HepG2 (cell line): ENCODE data around the gene RNPEPL1. TPM values are rescaled to one million over a fixed set of nuclear protein-coding genes. Genes with fewer than 3 reads are reported as not detected.

Experiments
- CENPX ChIP-seq: sonication (generic); formaldehyde crosslinking; IDR thresholded peaks from 2 replicates; pipeline ENCODE4 v1.9.0; 2021; ENCODE audit warnings: mild to moderate bottlenecking, missing genetic modification reagents, moderate library complexity
- NCOA1 ChIP-seq: sonication (generic); formaldehyde crosslinking; IDR thresholded peaks from 2 replicates; pipeline ENCODE4 v1.9.0; 2021; ENCODE audit warnings: missing genetic modification reagents
- TOE1 ChIP-seq: sonication (generic); formaldehyde crosslinking; IDR thresholded peaks from 2 replicates; pipeline ENCODE4 v1.4.0; 2020; ENCODE audit warnings: mild to moderate bottlenecking, missing genetic modification reagents
- ZNF331 ChIP-seq: sonication (generic); formaldehyde crosslinking; IDR thresholded peaks from 2 replicates; pipeline ENCODE4 v1.4.0; 2020; ENCODE audit warnings: missing genetic modification reagents
- ZNF496 ChIP-seq: sonication (generic); formaldehyde crosslinking; IDR thresholded peaks from 2 replicates; pipeline ENCODE4 v1.8.1; 2023; ENCODE audit warnings: mild to moderate bottlenecking, moderate library complexity, missing genetic modification reagents; ENCODE audit not compliant: insufficient replicate concordance
- ZNF816 ChIP-seq: sonication (generic); formaldehyde crosslinking; IDR thresholded peaks from 2 replicates; pipeline ENCODE4 v1.8.0; 2022; ENCODE audit warnings: missing genetic modification reagents, mild to moderate bottlenecking, borderline replicate concordance
- polyA plus RNA-seq, 8 experiments: library from polyadenylated mRNA; depleted of rRNA in 3 of 8; stranded (reverse) in 7 of 8; unstranded in 1 of 8; fragments of >200 nt; fragmentation: Illumina TruSeq in 4 of 8; extraction: Trizol in 4 of 8; gene quantifications; 2 replicates each; pipeline versions ENCODE4 v1.2.1 to v1.2.3, GENCODE V29; 2011 to 2016; ENCODE audit warnings: low read depth in 4 of 8, missing spikeins in 1 of 8, mixed read lengths in 1 of 8; ENCODE audit not compliant: insufficient read depth in 1 of 8
- total RNA-seq, 5 experiments: library from RNA; depleted of rRNA; stranded (reverse); fragments of >200 nt; fragmentation: Illumina TruSeq; extraction: Trizol; gene quantifications; 2 replicates each; pipeline ENCODE4 v1.2.3, GENCODE V29; 2016; ENCODE audit warnings: low read depth in 1 of 5
- TF ChIP-seq, protein P1 (sequence below): sonication (generic); formaldehyde crosslinking; IDR thresholded peaks from 2 replicates; pipeline ENCODE4 v1.5.1; 2020; ENCODE audit warnings: missing genetic modification reagents, mild to moderate bottlenecking, borderline replicate concordance
- TF ChIP-seq, protein P2 (sequence below): sonication (generic); formaldehyde crosslinking; IDR thresholded peaks from 2 replicates; pipeline ENCODE4 v1.4.0; 2020; ENCODE audit warnings: mild to moderate bottlenecking, missing genetic modification reagents
- TF ChIP-seq, protein P3 (sequence below): IDR thresholded peaks from 2 replicates; pipeline ENCODE4 v1.6.1; 2016; ENCODE audit warnings: low read depth, missing genetic modification reagents, missing compliant biosample characterization
- TF ChIP-seq, protein P4 (sequence below): sonication (generic); formaldehyde crosslinking; IDR thresholded peaks from 2 replicates; pipeline ENCODE4 v1.8.0; 2023; ENCODE audit warnings: mild to moderate bottlenecking, missing genetic modification reagents
- TF ChIP-seq, protein P5 (sequence below): sonication (generic); formaldehyde crosslinking; IDR thresholded peaks from 2 replicates; pipeline ENCODE4 v1.4.0; 2020; ENCODE audit warnings: missing genetic modification reagents, borderline replicate concordance

RNPEPL1 gene
- total and polyA plus RNA-seq, 2 of the 13 experiments (the other 11 are each of a cell fraction or from before 2014, with no cell fraction given) = 13.0 to 18.0 TPM

DNA sequence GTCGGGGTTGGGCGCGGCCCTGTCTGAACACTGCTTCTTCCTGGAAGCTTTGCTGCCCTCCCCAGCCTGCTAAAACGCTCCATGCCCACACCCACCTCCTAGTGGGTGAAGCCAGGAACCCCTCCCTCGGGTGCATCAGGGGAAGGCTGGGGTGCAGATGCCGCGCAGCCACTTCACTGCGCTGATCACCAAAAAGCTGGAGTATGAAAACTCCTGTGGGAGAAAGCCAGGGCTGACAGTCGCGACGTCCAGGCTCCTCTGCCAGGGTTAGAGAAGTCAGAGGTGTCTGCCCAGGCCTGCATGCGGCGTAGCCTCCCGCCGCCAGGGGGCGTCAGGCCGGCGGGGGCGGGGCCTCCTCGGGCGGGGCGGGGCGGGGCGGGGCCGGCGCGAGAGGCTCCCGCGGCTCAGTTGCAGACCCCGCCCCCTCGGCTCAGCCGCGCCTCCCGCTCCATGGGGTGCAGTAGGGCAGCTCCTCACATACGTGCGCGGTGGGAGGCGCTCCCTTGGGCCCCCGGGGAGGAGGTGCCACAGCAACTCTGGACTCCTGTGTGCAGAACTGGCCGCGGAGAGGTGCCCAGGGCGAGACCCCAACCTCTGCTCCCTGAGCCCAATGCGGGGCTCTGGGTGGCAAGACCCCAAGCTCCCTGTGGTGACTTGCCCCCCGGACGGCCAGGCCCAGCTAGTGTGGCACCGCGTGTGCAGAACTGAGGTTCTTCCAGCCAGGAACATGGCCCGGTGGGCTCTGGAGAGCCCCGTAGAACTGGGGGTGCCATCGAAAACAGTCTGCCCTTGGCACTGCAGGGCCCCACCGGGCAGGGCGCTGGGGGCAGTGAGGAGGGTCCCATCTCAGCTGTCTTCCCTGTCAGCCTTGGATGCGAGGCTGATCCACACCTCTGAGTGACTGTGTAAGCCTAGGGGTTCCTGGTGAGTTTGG lies 1.8 kb upstream of the RNPEPL1 start (continued):
- TF ChIP-seq, protein P1, sequence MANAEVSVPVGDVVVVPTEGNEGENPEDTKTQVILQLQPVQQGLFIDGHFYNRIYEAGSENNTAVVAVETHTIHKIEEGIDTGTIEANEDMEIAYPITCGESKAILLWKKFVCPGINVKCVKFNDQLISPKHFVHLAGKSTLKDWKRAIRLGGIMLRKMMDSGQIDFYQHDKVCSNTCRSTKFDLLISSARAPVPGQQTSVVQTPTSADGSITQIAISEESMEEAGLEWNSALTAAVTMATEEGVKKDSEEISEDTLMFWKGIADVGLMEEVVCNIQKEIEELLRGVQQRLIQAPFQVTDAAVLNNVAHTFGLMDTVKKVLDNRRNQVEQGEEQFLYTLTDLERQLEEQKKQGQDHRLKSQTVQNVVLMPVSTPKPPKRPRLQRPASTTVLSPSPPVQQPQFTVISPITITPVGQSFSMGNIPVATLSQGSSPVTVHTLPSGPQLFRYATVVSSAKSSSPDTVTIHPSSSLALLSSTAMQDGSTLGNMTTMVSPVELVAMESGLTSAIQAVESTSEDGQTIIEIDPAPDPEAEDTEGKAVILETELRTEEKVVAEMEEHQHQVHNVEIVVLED (CRISPR knock-in tag) = peak; percentile 64
- TF ChIP-seq, protein P2, sequence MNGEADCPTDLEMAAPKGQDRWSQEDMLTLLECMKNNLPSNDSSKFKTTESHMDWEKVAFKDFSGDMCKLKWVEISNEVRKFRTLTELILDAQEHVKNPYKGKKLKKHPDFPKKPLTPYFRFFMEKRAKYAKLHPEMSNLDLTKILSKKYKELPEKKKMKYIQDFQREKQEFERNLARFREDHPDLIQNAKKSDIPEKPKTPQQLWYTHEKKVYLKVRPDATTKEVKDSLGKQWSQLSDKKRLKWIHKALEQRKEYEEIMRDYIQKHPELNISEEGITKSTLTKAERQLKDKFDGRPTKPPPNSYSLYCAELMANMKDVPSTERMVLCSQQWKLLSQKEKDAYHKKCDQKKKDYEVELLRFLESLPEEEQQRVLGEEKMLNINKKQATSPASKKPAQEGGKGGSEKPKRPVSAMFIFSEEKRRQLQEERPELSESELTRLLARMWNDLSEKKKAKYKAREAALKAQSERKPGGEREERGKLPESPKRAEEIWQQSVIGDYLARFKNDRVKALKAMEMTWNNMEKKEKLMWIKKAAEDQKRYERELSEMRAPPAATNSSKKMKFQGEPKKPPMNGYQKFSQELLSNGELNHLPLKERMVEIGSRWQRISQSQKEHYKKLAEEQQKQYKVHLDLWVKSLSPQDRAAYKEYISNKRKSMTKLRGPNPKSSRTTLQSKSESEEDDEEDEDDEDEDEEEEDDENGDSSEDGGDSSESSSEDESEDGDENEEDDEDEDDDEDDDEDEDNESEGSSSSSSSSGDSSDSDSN = peak; percentile 26; the same call in 1 of the 2 replicates
- TF ChIP-seq, protein P3, sequence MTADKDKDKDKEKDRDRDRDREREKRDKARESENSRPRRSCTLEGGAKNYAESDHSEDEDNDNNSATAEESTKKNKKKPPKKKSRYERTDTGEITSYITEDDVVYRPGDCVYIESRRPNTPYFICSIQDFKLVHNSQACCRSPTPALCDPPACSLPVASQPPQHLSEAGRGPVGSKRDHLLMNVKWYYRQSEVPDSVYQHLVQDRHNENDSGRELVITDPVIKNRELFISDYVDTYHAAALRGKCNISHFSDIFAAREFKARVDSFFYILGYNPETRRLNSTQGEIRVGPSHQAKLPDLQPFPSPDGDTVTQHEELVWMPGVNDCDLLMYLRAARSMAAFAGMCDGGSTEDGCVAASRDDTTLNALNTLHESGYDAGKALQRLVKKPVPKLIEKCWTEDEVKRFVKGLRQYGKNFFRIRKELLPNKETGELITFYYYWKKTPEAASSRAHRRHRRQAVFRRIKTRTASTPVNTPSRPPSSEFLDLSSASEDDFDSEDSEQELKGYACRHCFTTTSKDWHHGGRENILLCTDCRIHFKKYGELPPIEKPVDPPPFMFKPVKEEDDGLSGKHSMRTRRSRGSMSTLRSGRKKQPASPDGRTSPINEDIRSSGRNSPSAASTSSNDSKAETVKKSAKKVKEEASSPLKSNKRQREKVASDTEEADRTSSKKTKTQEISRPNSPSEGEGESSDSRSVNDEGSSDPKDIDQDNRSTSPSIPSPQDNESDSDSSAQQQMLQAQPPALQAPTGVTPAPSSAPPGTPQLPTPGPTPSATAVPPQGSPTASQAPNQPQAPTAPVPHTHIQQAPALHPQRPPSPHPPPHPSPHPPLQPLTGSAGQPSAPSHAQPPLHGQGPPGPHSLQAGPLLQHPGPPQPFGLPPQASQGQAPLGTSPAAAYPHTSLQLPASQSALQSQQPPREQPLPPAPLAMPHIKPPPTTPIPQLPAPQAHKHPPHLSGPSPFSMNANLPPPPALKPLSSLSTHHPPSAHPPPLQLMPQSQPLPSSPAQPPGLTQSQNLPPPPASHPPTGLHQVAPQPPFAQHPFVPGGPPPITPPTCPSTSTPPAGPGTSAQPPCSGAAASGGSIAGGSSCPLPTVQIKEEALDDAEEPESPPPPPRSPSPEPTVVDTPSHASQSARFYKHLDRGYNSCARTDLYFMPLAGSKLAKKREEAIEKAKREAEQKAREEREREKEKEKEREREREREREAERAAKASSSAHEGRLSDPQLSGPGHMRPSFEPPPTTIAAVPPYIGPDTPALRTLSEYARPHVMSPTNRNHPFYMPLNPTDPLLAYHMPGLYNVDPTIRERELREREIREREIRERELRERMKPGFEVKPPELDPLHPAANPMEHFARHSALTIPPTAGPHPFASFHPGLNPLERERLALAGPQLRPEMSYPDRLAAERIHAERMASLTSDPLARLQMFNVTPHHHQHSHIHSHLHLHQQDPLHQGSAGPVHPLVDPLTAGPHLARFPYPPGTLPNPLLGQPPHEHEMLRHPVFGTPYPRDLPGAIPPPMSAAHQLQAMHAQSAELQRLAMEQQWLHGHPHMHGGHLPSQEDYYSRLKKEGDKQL (CRISPR knock-in tag) = no peak
- TF ChIP-seq NCOA1 = peak; percentile 68; the same call in 1 of the 2 replicates
- no peak for TF ChIP-seq ZNF816 (CRISPR knock-in tag)
- TF ChIP-seq, protein P4, sequence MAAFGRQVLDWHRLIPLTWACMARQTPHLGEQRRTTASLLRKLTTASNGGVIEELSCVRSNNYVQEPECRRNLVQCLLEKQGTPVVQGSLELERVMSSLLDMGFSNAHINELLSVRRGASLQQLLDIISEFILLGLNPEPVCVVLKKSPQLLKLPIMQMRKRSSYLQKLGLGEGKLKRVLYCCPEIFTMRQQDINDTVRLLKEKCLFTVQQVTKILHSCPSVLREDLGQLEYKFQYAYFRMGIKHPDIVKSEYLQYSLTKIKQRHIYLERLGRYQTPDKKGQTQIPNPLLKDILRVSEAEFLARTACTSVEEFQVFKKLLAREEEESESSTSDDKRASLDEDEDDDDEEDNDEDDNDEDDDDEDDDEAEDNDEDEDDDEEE (CRISPR knock-in tag) = 0 out of 2 replicates have a peak, but pooled peaks have one; percentile 68
- TF ChIP-seq ZNF496 = no peak
- TF ChIP-seq ZNF331 = no peak; the same call in 1 of the 2 replicates
- TF ChIP-seq TOE1 = 0 out of 2 replicates have a peak, but pooled peaks have one; percentile 12
- TF ChIP-seq, protein P5, sequence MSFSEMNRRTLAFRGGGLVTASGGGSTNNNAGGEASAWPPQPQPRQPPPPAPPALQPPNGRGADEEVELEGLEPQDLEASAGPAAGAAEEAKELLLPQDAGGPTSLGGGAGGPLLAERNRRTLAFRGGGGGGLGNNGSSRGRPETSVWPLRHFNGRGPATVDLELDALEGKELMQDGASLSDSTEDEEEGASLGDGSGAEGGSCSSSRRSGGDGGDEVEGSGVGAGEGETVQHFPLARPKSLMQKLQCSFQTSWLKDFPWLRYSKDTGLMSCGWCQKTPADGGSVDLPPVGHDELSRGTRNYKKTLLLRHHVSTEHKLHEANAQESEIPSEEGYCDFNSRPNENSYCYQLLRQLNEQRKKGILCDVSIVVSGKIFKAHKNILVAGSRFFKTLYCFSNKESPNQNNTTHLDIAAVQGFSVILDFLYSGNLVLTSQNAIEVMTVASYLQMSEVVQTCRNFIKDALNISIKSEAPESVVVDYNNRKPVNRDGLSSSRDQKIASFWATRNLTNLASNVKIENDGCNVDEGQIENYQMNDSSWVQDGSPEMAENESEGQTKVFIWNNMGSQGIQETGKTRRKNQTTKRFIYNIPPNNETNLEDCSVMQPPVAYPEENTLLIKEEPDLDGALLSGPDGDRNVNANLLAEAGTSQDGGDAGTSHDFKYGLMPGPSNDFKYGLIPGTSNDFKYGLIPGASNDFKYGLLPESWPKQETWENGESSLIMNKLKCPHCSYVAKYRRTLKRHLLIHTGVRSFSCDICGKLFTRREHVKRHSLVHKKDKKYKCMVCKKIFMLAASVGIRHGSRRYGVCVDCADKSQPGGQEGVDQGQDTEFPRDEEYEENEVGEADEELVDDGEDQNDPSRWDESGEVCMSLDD (CRISPR knock-in tag) = peak; percentile 77
- TF ChIP-seq CENPX (CRISPR knock-in tag) = no peak
